K562 (cell line): ENCODE results near the gene IPP. TPM values are rescaled to one million over a fixed set of nuclear protein-coding genes. Genes with fewer than 3 reads are reported as not detected.

ENCODE experiments used
- ARID2 ChIP-seq: fragments of 450-650 bp; IDR thresholded peaks from 2 replicates; pipeline ENCODE4 v1.6.1; 2017; ENCODE audit warnings: antibody characterized with exemption, mild to moderate bottlenecking
- ASH1L ChIP-seq: fragments of 450-650 bp; IDR thresholded peaks from 2 replicates; pipeline ENCODE4 v1.6.1; 2018; ENCODE audit warnings: borderline replicate concordance, mild to moderate bottlenecking, low read depth; ENCODE audit not compliant: partially characterized antibody
- CBX2 ChIP-seq: fragments of 200-600 bp; sonication (generic); IDR thresholded peaks from one replicate; pipeline ENCODE4 v1.6.1; 2012; ENCODE audit warnings: mild to moderate bottlenecking, low read length, inconsistent platforms; ENCODE audit not compliant: insufficient read depth, poor library complexity, severe bottlenecking
- GABPA ChIP-seq: fragments of 200-800 bp; sonication (Bioruptor generic); conservative IDR thresholded peaks from 2 replicates; pipeline ENCODE4 v1.6.1; 2016; ENCODE audit warnings: low read depth, missing genetic modification characterization, missing compliant biosample characterization
- MTA1 ChIP-seq: fragments of 450-650 bp; IDR thresholded peaks from 2 replicates; pipeline ENCODE4 v1.6.1; 2017; ENCODE audit warnings: borderline replicate concordance
- NFATC3 ChIP-seq: fragments of 450-650 bp; IDR thresholded peaks from 2 replicates; pipeline ENCODE4 v1.6.1; 2017; ENCODE audit warnings: mild to moderate bottlenecking
- NFRKB ChIP-seq: fragments of 450-650 bp; IDR thresholded peaks from 2 replicates; pipeline ENCODE4 v1.6.1; 2016; ENCODE audit warnings: low read depth
- NFXL1 ChIP-seq: fragments of 450-650 bp; formaldehyde crosslinking; IDR thresholded peaks from 2 replicates; pipeline ENCODE4 v1.4.0; 2021; ENCODE audit warnings: mild to moderate bottlenecking
- PHB2 ChIP-seq: fragments of 450-650 bp; IDR thresholded peaks from 2 replicates; pipeline ENCODE4 v1.6.1; 2017; ENCODE audit warnings: low read depth
- SPI1 ChIP-seq: IDR thresholded peaks from 2 replicates; pipeline ENCODE4 v1.6.1; 2011; ENCODE audit warnings: low read depth, low read length, control low read depth, borderline replicate concordance
- STAG1 ChIP-seq: sonication (generic); formaldehyde crosslinking; IDR thresholded peaks from 2 replicates; pipeline ENCODE4 v1.5.0; 2020; ENCODE audit warnings: missing genetic modification reagents, borderline replicate concordance
- WHSC1 ChIP-seq: IDR thresholded peaks from one replicate; pipeline ENCODE4 v1.6.1; 2012; ENCODE audit warnings: low read length, control low read depth, inconsistent platforms
- ZNF239 ChIP-seq: fragments of 250-450 bp; sonication (Bioruptor Pico); IDR thresholded peaks from 2 replicates; pipeline ENCODE4 v1.4.0; 2020; ENCODE audit warnings: mild to moderate bottlenecking
- ZNF316 ChIP-seq: fragments of 450-650 bp; IDR thresholded peaks from 2 replicates; pipeline ENCODE4 v1.6.1; 2016
- ZNF408 ChIP-seq: fragments of 250-450 bp; sonication (Bioruptor Pico); IDR thresholded peaks from 2 replicates; pipeline ENCODE4 v1.4.0; 2020; ENCODE audit warnings: low read depth, mild to moderate bottlenecking, moderate library complexity
- ZNF764 ChIP-seq: fragments of 250-450 bp; sonication (Bioruptor Pico); IDR thresholded peaks from 2 replicates; pipeline ENCODE4 v1.4.0; 2020; ENCODE audit warnings: low read depth, mild to moderate bottlenecking, moderate library complexity
- polyA plus RNA-seq, 8 experiments: library from polyadenylated mRNA; depleted of rRNA in 4 of 8; stranded (reverse) in 5 of 8; unstranded in 3 of 8; fragments of >200 nt; fragmentation: Nextera tagmentation in 2 of 8; fragmentation: Illumina TruSeq in 1 of 8; extraction: Ambion mirVana in 2 of 8; extraction: Trizol in 1 of 8; gene quantifications; 2 replicates each; pipeline versions ENCODE4 v1.2.1 to v1.2.3, GENCODE V29; 2011 to 2014; ENCODE audit warnings: inconsistent platforms in 1 of 8, missing spikeins in 1 of 8
- total RNA-seq, 7 experiments: library from RNA; depleted of rRNA in 6 of 7; stranded (reverse); fragments of >200 nt in 6 of 7; fragmentation: Illumina TruSeq in 2 of 7; extraction: Trizol in 2 of 7; gene quantifications; 2 replicates each; pipeline versions ENCODE4 v1.2.1 to v1.2.3, GENCODE V29; 2011 to 2021; ENCODE audit warnings: low replicate concordance in 1 of 7
- TF ChIP-seq, protein P1 (sequence below): fragments of 200-800 bp; sonication (Bioruptor generic); IDR thresholded peaks from 2 replicates; pipeline ENCODE4 v1.6.1; 2017; ENCODE audit warnings: missing genetic modification characterization, missing compliant biosample characterization
- TF ChIP-seq, protein P2 (sequence below): fragments of 450-650 bp; IDR thresholded peaks from 2 replicates; pipeline ENCODE4 v1.6.1; 2016; ENCODE audit warnings: low read depth
- TF ChIP-seq, protein P3 (sequence below): sonication (generic); formaldehyde crosslinking; IDR thresholded peaks from 2 replicates; pipeline ENCODE4 v1.8.0; 2022; ENCODE audit warnings: missing genetic modification reagents, mild to moderate bottlenecking, moderate library complexity, borderline replicate concordance

Gene IPP
- total and polyA plus RNA-seq, 9 of the 15 experiments (the other 6 are each of a cell fraction or from before 2014, with no cell fraction given) = 6.9 to 15.1 (median 9.7) TPM

DNA sequence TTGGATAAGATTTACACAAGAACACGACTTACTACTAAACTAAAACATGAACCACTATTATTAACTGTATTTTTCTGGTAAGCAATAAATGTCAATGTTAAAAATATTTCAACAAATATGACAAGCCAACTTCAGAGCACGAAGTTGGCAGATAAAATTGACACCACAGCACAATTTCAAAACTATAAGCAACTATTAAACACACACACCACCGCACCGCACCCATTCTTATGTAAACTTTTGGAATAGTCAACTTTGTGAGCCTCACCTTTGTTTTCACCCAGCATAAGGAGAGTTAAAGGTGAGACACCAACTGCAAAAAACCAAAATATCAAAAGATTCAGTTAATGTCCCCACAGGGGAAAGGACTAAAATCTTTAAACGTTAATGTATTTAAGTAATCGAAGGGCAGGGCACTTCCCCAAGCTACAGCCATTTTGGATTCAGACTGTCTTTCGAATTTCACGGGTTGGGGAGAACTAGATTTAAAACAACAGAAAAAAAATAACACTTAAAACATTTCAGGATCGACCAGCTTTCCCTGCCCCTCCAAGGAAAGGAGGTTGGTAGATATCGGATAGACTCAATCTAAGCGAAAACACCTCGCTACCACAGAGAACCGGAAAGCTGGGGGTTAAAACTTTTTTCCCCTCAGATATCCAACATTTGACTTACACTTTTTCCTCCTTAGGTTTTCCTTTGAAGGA, 65.0 kb downstream of the IPP start (continued):
- TF ChIP-seq ZNF764 (CRISPR knock-in tag) (no peak), NFRKB (no peak), NFATC3 (no peak), STAG1 (CRISPR knock-in tag) (no peak), MTA1 (no peak), ZNF316 (peak; percentile 86), ZNF408 (CRISPR knock-in tag) (no peak), CBX2 (no peak), WHSC1 (no peak), ZNF239 (CRISPR knock-in tag) (no peak), SPI1 (peak; percentile 64), ASH1L (peak; percentile 13), ARID2 (0 out of 2 replicates have a peak, but pooled peaks have one; percentile 33), GABPA (no peak), PHB2 (no peak), NFXL1 (CRISPR knock-in tag) (no peak)
- TF ChIP-seq, protein P1, sequence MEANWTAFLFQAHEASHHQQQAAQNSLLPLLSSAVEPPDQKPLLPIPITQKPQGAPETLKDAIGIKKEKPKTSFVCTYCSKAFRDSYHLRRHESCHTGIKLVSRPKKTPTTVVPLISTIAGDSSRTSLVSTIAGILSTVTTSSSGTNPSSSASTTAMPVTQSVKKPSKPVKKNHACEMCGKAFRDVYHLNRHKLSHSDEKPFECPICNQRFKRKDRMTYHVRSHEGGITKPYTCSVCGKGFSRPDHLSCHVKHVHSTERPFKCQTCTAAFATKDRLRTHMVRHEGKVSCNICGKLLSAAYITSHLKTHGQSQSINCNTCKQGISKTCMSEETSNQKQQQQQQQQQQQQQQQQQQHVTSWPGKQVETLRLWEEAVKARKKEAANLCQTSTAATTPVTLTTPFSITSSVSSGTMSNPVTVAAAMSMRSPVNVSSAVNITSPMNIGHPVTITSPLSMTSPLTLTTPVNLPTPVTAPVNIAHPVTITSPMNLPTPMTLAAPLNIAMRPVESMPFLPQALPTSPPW (CRISPR knock-in tag) = no peak
- TF ChIP-seq, protein P2, sequence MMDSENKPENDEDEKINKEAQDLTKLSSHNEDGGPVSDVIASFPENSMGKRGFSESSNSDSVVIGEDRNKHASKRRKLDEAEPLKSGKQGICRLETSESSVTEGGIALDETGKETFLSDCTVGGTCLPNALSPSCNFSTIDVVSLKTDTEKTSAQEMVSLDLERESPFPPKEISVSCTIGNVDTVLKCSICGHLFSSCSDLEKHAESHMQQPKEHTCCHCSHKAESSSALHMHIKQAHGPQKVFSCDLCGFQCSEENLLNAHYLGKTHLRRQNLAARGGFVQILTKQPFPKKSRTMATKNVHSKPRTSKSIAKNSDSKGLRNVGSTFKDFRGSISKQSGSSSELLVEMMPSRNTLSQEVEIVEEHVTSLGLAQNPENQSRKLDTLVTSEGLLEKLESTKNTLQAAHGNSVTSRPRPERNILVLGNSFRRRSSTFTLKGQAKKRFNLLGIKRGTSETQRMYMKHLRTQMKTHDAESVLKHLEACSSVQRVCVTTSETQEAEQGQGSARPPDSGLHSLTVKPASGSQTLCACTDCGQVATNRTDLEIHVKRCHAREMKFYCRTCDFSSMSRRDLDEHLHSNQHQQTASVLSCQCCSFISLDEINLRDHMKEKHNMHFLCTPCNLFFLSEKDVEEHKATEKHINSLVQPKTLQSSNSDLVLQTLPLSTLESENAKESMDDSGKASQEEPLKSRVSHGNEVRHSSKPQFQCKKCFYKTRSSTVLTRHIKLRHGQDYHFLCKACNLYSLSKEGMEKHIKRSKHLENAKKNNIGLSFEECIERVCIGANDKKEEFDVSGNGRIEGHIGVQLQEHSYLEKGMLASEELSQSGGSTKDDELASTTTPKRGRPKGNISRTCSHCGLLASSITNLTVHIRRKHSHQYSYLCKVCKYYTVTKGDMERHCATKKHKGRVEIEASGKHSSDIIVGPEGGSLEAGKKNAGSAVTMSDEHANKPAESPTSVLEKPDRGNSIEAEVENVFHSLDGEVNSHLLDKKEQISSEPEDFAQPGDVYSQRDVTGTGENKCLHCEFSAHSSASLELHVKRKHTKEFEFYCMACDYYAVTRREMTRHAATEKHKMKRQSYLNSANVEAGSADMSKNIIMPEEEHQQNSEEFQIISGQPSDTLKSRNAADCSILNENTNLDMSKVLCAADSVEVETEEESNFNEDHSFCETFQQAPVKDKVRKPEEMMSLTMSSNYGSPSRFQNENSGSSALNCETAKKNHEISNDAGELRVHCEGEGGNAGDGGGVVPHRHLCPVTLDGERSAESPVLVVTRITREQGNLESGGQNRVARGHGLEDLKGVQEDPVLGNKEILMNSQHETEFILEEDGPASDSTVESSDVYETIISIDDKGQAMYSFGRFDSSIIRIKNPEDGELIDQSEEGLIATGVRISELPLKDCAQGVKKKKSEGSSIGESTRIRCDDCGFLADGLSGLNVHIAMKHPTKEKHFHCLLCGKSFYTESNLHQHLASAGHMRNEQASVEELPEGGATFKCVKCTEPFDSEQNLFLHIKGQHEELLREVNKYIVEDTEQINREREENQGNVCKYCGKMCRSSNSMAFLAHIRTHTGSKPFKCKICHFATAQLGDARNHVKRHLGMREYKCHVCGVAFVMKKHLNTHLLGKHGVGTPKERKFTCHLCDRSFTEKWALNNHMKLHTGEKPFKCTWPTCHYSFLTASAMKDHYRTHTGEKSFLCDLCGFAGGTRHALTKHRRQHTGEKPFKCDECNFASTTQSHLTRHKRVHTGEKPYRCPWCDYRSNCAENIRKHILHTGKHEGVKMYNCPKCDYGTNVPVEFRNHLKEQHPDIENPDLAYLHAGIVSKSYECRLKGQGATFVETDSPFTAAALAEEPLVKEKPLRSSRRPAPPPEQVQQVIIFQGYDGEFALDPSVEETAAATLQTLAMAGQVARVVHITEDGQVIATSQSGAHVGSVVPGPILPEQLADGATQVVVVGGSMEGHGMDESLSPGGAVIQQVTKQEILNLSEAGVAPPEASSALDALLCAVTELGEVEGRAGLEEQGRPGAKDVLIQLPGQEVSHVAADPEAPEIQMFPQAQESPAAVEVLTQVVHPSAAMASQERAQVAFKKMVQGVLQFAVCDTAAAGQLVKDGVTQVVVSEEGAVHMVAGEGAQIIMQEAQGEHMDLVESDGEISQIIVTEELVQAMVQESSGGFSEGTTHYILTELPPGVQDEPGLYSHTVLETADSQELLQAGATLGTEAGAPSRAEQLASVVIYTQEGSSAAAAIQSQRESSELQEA = 0 out of 2 replicates have a peak, but pooled peaks have one; percentile 16
- TF ChIP-seq, protein P3, sequence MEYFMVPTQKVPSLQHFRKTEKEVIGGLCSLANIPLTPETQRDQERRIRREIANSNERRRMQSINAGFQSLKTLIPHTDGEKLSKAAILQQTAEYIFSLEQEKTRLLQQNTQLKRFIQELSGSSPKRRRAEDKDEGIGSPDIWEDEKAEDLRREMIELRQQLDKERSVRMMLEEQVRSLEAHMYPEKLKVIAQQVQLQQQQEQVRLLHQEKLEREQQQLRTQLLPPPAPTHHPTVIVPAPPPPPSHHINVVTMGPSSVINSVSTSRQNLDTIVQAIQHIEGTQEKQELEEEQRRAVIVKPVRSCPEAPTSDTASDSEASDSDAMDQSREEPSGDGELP (CRISPR knock-in tag) = no peak
